ENCODE results near the gene CENPM. TPM values are rescaled to one million over a fixed set of nuclear protein-coding genes. Genes with fewer than 3 reads are reported as not detected.

Gene CENPM
- polyA plus RNA-seq, 1 donor (not counting 4 experiments of a cell fraction or from before 2014, with no cell fraction given) = 4.8 TPM

DNA sequence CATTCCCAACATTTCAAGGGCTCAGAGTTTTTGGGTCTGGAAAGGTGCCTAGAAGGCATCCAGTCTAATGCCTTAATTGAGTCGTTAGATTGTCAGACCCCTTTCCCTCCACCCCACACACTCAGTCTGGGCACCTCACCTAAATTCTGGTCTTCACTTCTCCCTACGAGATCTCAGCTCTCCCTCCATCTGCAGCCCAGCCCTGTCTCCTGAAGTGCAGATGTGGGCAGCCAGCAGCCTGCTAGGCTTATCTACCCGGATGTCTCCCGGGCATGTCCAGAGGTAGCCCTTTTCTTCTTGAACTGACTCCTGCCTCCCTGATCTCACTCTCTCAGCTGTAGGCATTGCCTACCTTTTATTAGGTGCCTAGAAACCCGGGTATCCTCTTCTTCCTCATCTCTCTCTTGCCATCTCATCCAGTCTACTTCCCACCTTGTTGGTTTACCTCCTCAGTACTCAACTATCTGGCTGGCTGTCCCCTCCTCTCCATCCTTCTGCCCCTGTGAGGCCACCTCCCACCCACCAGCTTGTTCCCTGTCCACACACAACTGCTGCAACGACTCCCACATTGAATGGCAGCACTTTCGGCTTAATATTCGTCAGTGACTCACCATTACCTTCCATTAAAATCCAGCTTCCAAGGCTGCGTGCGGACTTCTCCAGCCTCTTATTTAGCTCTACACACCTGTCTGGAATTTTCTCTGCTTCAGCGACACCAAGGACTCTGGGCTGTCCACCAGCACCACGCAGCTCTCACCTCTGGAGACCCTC lies 28.5 kb upstream of the CENPM start:
- Histone ChIP-seq H3K4me1 (ENCODE audit: control insufficient read depth, extremely low read depth, insufficient read depth, low read length) (no peaks in the 10 kb centered on the region), H3K27me3 (ENCODE audit: control insufficient read depth, extremely low read depth, insufficient read depth, low read length) (peaks cover 51% of the 10 kb centered on the region), H2AFZ (ENCODE audit: control insufficient read depth, low read length) (no peak overlapping the region), H4K20me1 (ENCODE audit: control insufficient read depth, extremely low read depth, insufficient read depth, low read length) (peaks cover 2% of the 10 kb centered on the region), H3K4me2 (ENCODE audit: control insufficient read depth, extremely low read depth, insufficient read depth, low read depth, low read length) (no peak overlapping the region), H3K27ac (ENCODE audit: control insufficient read depth, insufficient read depth, low read length) (no peak overlapping the region), H3K9me1 (ENCODE audit: control insufficient read depth, extremely low read depth, insufficient read depth, low read length) (no peaks in the 10 kb centered on the region), H3K9me3 (ENCODE audit: control insufficient read depth, low read depth, low read length) (no peaks in the 10 kb centered on the region), H3K36me3 (ENCODE audit: control insufficient read depth in 2 of 2, extremely low read depth in 1 of 2, insufficient read depth in 2 of 2, low read length in 2 of 2) (no peaks in the 10 kb centered on the region), H3K79me2 (ENCODE audit: control insufficient read depth, insufficient read depth, low read length) (no peaks in the 10 kb centered on the region), H3K9ac (ENCODE audit: control insufficient read depth, extremely low read depth, insufficient read depth, low read length) (no peak overlapping the region), H3K4me3 (ENCODE audit: control insufficient read depth in 2 of 3, extremely low read depth in 1 of 3, insufficient read depth in 2 of 3, low read depth in 1 of 3, low read length in 3 of 3) (no peak overlapping the region)
- no peak for DNase-seq (ENCODE audit: low read depth, low spot score)
- no peak for FAIRE-seq
- dilution Hi-C loops (cut with MboI; ENCODE audit: extremely low pct_ligation_motif_present, low sequenced_read_pairs) = no loop called here
- TF ChIP-seq, protein P1, sequence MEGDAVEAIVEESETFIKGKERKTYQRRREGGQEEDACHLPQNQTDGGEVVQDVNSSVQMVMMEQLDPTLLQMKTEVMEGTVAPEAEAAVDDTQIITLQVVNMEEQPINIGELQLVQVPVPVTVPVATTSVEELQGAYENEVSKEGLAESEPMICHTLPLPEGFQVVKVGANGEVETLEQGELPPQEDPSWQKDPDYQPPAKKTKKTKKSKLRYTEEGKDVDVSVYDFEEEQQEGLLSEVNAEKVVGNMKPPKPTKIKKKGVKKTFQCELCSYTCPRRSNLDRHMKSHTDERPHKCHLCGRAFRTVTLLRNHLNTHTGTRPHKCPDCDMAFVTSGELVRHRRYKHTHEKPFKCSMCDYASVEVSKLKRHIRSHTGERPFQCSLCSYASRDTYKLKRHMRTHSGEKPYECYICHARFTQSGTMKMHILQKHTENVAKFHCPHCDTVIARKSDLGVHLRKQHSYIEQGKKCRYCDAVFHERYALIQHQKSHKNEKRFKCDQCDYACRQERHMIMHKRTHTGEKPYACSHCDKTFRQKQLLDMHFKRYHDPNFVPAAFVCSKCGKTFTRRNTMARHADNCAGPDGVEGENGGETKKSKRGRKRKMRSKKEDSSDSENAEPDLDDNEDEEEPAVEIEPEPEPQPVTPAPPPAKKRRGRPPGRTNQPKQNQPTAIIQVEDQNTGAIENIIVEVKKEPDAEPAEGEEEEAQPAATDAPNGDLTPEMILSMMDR (optimal IDR thresholded peaks at IDR 0.05 in 1 of 3, IDR thresholded peaks at IDR 0.05 in 1 of 3, conservative IDR thresholded peaks at IDR 0.05 in 1 of 3; ENCODE audit: extremely low read depth in 1 of 3, insufficient read depth in 2 of 3, low read length in 3 of 3) = no peak
- no peak for TF ChIP-seq EZH2 (IDR thresholded peaks at IDR 0.05; ENCODE audit: low read length)

DNA sequence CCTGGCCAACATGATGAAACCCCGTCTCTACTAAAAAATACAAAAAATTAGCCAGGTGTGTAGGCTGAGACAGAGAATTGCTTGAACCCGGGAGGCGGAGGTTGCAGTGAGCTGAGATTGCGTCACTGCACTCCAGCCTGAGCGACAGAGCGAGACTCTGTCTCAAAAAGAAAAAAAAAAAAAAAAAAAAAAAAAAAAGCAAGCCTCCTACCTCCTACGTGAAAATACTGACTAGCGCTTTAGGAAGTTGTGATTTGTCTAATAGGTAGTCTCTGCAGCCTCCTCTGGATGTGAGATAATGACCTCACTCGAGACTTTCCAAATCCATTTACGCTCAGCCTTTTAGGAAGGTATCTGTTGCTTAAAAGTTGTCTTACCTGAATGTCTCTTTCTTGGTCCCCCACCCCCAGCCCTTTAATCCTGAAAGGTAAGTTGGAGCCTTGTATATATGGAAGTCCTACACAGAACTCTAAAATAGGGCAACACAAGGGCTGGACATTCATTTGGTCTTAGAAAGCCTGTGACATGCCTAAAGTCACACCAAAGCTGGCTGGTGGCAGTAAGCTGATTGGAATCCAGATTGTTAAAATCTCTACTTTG lies 27.8 kb upstream of the CENPM start:
- dilution Hi-C loops (cut with MboI; ENCODE audit: extremely low pct_ligation_motif_present, low sequenced_read_pairs) = no loop called here
- Histone ChIP-seq H3K79me2 (ENCODE audit: control insufficient read depth, insufficient read depth, low read length) (no peaks in the 10 kb centered on the region), H3K4me2 (ENCODE audit: control insufficient read depth, extremely low read depth, insufficient read depth, low read depth, low read length) (no peak overlapping the region), H3K36me3 (ENCODE audit: control insufficient read depth in 2 of 2, extremely low read depth in 1 of 2, insufficient read depth in 2 of 2, low read length in 2 of 2) (no peaks in the 10 kb centered on the region), H3K9me1 (ENCODE audit: control insufficient read depth, extremely low read depth, insufficient read depth, low read length) (no peaks in the 10 kb centered on the region), H3K4me1 (ENCODE audit: control insufficient read depth, extremely low read depth, insufficient read depth, low read length) (no peaks in the 10 kb centered on the region), H3K27me3 (ENCODE audit: control insufficient read depth, extremely low read depth, insufficient read depth, low read length) (peaks cover 51% of the 10 kb centered on the region), H3K9ac (ENCODE audit: control insufficient read depth, extremely low read depth, insufficient read depth, low read length) (no peak overlapping the region), H3K27ac (ENCODE audit: control insufficient read depth, insufficient read depth, low read length) (no peak overlapping the region), H3K9me3 (ENCODE audit: control insufficient read depth, low read depth, low read length) (no peaks in the 10 kb centered on the region), H3K4me3 (ENCODE audit: control insufficient read depth in 2 of 3, extremely low read depth in 1 of 3, insufficient read depth in 2 of 3, low read depth in 1 of 3, low read length in 3 of 3) (no peak overlapping the region), H4K20me1 (ENCODE audit: control insufficient read depth, extremely low read depth, insufficient read depth, low read length) (peaks cover 2% of the 10 kb centered on the region), H2AFZ (ENCODE audit: control insufficient read depth, low read length) (no peak overlapping the region)
- no peak for TF ChIP-seq EZH2 (IDR thresholded peaks at IDR 0.05; ENCODE audit: low read length)
- no peak for DNase-seq (ENCODE audit: low read depth, low spot score)
- no peak for FAIRE-seq
